ENCODE results near the gene SLC35D2. TPM values are rescaled to one million over a fixed set of nuclear protein-coding genes. Genes with fewer than 3 reads are reported as not detected.

The SLC35D2 gene
- total RNA-seq, 4 donors from 2014 or later: 35.4 to 91.3 (median 72.7) TPM

- intact Hi-C loops (cut with DNase I; ENCODE audit: low total_unique reads) (loop anchor here (1.0 to 10.0 kb wide), 2 partner anchors 31 to 236 kb away; partner anchors contain the start of genes HABP4 and PRXL2C), in situ Hi-C loops (cut with MboI; ENCODE audit: low pct_ligation_motif_present in 1 of 4, low pct_unique_long_range_greater_than_20kb in 1 of 4, low sequenced_read_pairs in 3 of 4) (no loop called here)
These were observed 35.6 kb upstream of the SLC35D2 start for GRCh38 chr9:96418920-96419690.

GRCh38 chr9:96418083-96418919, 34.8 kb upstream of the SLC35D2 start, which contains the start of gene ZNF367:
Gene ZNF367, minus strand, starts transcription at chr9:96418370. Its CDS starts 338 bp downstream, at chr9:96418032.
- Histone ChIP-seq H3K36me3 (no peaks in the 10 kb centered on the region), H3K27ac (peak within 1 kb of the TSS; percentile 99), H3K4me1 (peaks cover 16 to 44% (median 30%) of the 10 kb centered on the region in 4 donors), H3K9me3 (no peaks in the 10 kb centered on the region), H3K27me3 (no peaks in the 10 kb centered on the region), H3K4me3 (peak within 1 kb of the TSS; percentile 67 to 85 (median 72))
- intact Hi-C loops (cut with DNase I; ENCODE audit: low total_unique reads) (loop anchor here (1.0 to 10.0 kb wide), 2 partner anchors 32 to 236 kb away; partner anchors contain the start of genes HABP4 and PRXL2C), in situ Hi-C loops (cut with MboI; ENCODE audit: low pct_ligation_motif_present in 1 of 4, low pct_unique_long_range_greater_than_20kb in 1 of 4, low sequenced_read_pairs in 3 of 4) (no loop called here)
- TF ChIP-seq CTCF (IDR thresholded peaks at IDR 0.05): no peak
- peak; percentile 19 for TF ChIP-seq EP300 (IDR thresholded peaks at IDR 0.05; ENCODE audit: low read depth)
- TF ChIP-seq POLR2AphosphoS5 (IDR thresholded peaks at IDR 0.05): peak; percentile 34 to 59 (median 39)
- TF ChIP-seq POLR2A (IDR thresholded peaks at IDR 0.05): peak; percentile 5
- 1 to 4% methylated on average over 5 to 70 of the region's 100 CpGs for WGBS, 2 donors (ENCODE audit: low coverage in 1 of 2)
- peak; percentile 98 for DNase-seq

More at GRCh38 chr9:96418920-96419690, 35.6 kb upstream of the SLC35D2 start:
- H3K4me3 ChIP-seq: peak overlapping the region; percentile 67 to 77 (median 72)
- H3K4me1 ChIP-seq: peaks cover 16 to 36% (median 26%) of the 10 kb centered on the region in 4 donors
- DNase-seq: peak; percentile 86
- peak overlapping the region; percentile 99 for H3K27ac ChIP-seq
- TF ChIP-seq EP300 (IDR thresholded peaks at IDR 0.05; ENCODE audit: low read depth) (no peak), POLR2AphosphoS5 (IDR thresholded peaks at IDR 0.05) (peak; percentile 22 to 84 (median 80)), POLR2A (IDR thresholded peaks at IDR 0.05) (peak; percentile 90), CTCF (IDR thresholded peaks at IDR 0.05) (peak in 1 of 5 experiments; percentile 6)
- no peaks in the 10 kb centered on the region for H3K36me3 ChIP-seq
- no peaks in the 10 kb centered on the region for H3K9me3 ChIP-seq
- WGBS, 2 donors (ENCODE audit: low coverage in 1 of 2): 0 to 1% methylated on average over 1 to 38 of the region's 58 CpGs
- H3K27me3 ChIP-seq: no peaks in the 10 kb centered on the region

GRCh38 chr9:96417661-96418082, 34.2 kb upstream of the SLC35D2 start:
- no peaks in the 10 kb centered on the region for H3K9me3 ChIP-seq
- peak overlapping the region; percentile 67 to 85 (median 72) for H3K4me3 ChIP-seq
- in situ Hi-C loops (cut with MboI; ENCODE audit: low pct_ligation_motif_present in 1 of 4, low pct_unique_long_range_greater_than_20kb in 1 of 4, low sequenced_read_pairs in 3 of 4): no loop called here
- H3K27me3 ChIP-seq: no peaks in the 10 kb centered on the region
- no peaks in the 10 kb centered on the region for H3K36me3 ChIP-seq
- intact Hi-C loops (cut with DNase I; ENCODE audit: low total_unique reads): loop anchor here (1.0 to 10.0 kb wide), 2 partner anchors 33 to 237 kb away; partner anchors contain the start of genes HABP4 and PRXL2C
- H3K27ac ChIP-seq: peak overlapping the region; percentile 99
- 1% methylated on average over 20 of the region's 62 CpGs; no CpG with 5 or more reads in 1 of the 2 donors for WGBS, 2 donors (ENCODE audit: low coverage in 1 of 2)
- peak; percentile 24 for DNase-seq
- no peak for TF ChIP-seq CTCF (IDR thresholded peaks at IDR 0.05)
- TF ChIP-seq POLR2A (IDR thresholded peaks at IDR 0.05): no peak
- no peak for TF ChIP-seq EP300 (IDR thresholded peaks at IDR 0.05; ENCODE audit: low read depth)
- no peak for TF ChIP-seq POLR2AphosphoS5 (IDR thresholded peaks at IDR 0.05)
- peaks cover 16 to 44% (median 30%) of the 10 kb centered on the region in 4 donors for H3K4me1 ChIP-seq
